Endothelial cell of umbilical vein (primary cell): ENCODE results near the gene STMN1. TPM values are rescaled to one million over a fixed set of nuclear protein-coding genes. Genes with fewer than 3 reads are reported as not detected.

Experiments used
- BruUV-seq: library from RNA; stranded (reverse); fragments of 400-500 nt; replicated peaks from 2 replicates; lab custom pipeline; 2021; lab: Mats Ljungman, UMichigan
- CTCF ChIA-PET: fragments of 300-600, 350-600 bp; sonication (Branson Sonifier 250); formaldehyde crosslinking; loops from one replicate; lab custom pipeline; 2021; ENCODE audit warnings: antibody characterized with exemption, inconsistent platforms; lab: Charles Lee
- POLR2A ChIA-PET: fragments of 300-600, 350-600 bp; sonication (Branson Sonifier 250); formaldehyde crosslinking; loops from one replicate; lab custom pipeline; 2021; ENCODE audit warnings: antibody characterized with exemption, inconsistent platforms; lab: Charles Lee
- DNase-seq: peaks from one replicate; pipeline ENCODE4 v3.0.0-alpha.2; 2011; ENCODE audit warnings: low read depth, low spot score
- FAIRE-seq: peaks from 2 replicates; lab custom pipeline; 2011; peaks lifted over from hg19 to GRCh38; lab: Jason Lieb, UNC
- H2AFZ ChIP-seq: 2 replicates; pipeline ENCODE4 v1.6.0; 2012; ENCODE audit warnings: low read depth, low read length, control low read depth, inconsistent platforms
- H3K27ac ChIP-seq: 2 replicates; pipeline ENCODE4 v1.5.1; 2011; ENCODE audit warnings: low read depth, mild to moderate bottlenecking, control low read depth, low read length, moderate library complexity; ENCODE audit not compliant: insufficient read depth
- H3K27me3 ChIP-seq, 2 experiments: 2 replicates each; pipeline versions ENCODE4 v1.6.0 to v1.6.1; 2011; ENCODE audit warnings: low read length in 2 of 2, mixed read lengths in 1 of 2; ENCODE audit not compliant: control insufficient read depth in 2 of 2, insufficient read depth in 2 of 2
- H3K36me3 ChIP-seq, 2 experiments: 2 replicates in 1 of 2; 3 replicates in 1 of 2; pipeline ENCODE4 v1.5.1; 2011; ENCODE audit warnings: low read length in 2 of 2, mild to moderate bottlenecking in 1 of 2, moderate library complexity in 1 of 2; ENCODE audit not compliant: control insufficient read depth in 2 of 2, insufficient read depth in 2 of 2; ENCODE audit errors: extremely low read depth in 1 of 2
- H3K4me1 ChIP-seq: 3 replicates; pipeline ENCODE4 v1.5.1; 2011; ENCODE audit warnings: mild to moderate bottlenecking, low read length; ENCODE audit not compliant: control insufficient read depth, insufficient read depth; ENCODE audit errors: extremely low read depth
- H3K4me2 ChIP-seq: 2 replicates; pipeline ENCODE4 v1.6.1; 2011; ENCODE audit warnings: low read length, control low read depth, mixed read lengths; ENCODE audit not compliant: insufficient read depth
- H3K4me3 ChIP-seq, 3 experiments: fragments of 200-600 bp in 1 of 3; sonication (generic), shearing (Covaris generic) in 1 of 3; replicated peaks in 1 of 3; 2 replicates each; pipeline ENCODE4 v1.5.1; 2011 to 2016; ENCODE audit warnings: control low read depth in 3 of 3, low read length in 3 of 3, mild to moderate bottlenecking in 2 of 3, inconsistent platforms in 1 of 3, low read depth in 1 of 3, moderate library complexity in 1 of 3; ENCODE audit not compliant: insufficient read depth in 1 of 3
- H3K79me2 ChIP-seq: 2 replicates; pipeline ENCODE4 v1.6.0; 2012; ENCODE audit warnings: low read length, inconsistent platforms; ENCODE audit not compliant: control insufficient read depth, insufficient read depth
- H3K9ac ChIP-seq: replicated peaks from 2 replicates; pipeline ENCODE3; 2011; ENCODE audit warnings: low read length, control low read depth; ENCODE audit not compliant: insufficient read depth; ENCODE audit errors: extremely low read depth
- H3K9me1 ChIP-seq: replicated peaks from 3 replicates; pipeline ENCODE4 v1.6.0; 2011; ENCODE audit warnings: mild to moderate bottlenecking, low read length; ENCODE audit not compliant: control insufficient read depth, insufficient read depth; ENCODE audit errors: extremely low read depth
- H3K9me3 ChIP-seq: replicated peaks from 2 replicates; pipeline ENCODE4 v1.5.1; 2012; ENCODE audit warnings: low read length, inconsistent platforms; ENCODE audit not compliant: control insufficient read depth, insufficient read depth
- H4K20me1 ChIP-seq: replicated peaks from 2 replicates; pipeline ENCODE3; 2011; ENCODE audit warnings: mild to moderate bottlenecking, low read length; ENCODE audit not compliant: control insufficient read depth, insufficient read depth; ENCODE audit errors: extremely low read depth
- EZH2 ChIP-seq: IDR thresholded peaks from 2 replicates; pipeline ENCODE4 v1.6.1; 2012; ENCODE audit warnings: borderline replicate concordance, low read depth, mild to moderate bottlenecking, moderate library complexity, low read length, inconsistent platforms; ENCODE audit not compliant: severe bottlenecking
- FOS ChIP-seq: IDR thresholded peaks from 2 replicates; pipeline ENCODE4 v1.6.1; 2011; ENCODE audit warnings: mild to moderate bottlenecking, low read length, moderate library complexity, borderline replicate concordance; ENCODE audit not compliant: insufficient read depth
- JUN ChIP-seq: IDR thresholded peaks from 2 replicates; pipeline ENCODE4 v1.6.1; 2011; ENCODE audit warnings: borderline replicate concordance, low read depth; ENCODE audit not compliant: insufficient read length, insufficient read depth
- MAX ChIP-seq: IDR thresholded peaks from 2 replicates; pipeline ENCODE4 v1.6.1; 2011; ENCODE audit not compliant: insufficient read depth, insufficient read length
- MYC ChIP-seq: IDR thresholded peaks from one replicate; pipeline ENCODE4 v1.6.1; 2011; ENCODE audit warnings: mild to moderate bottlenecking, low read depth, low read length
- POLR2A ChIP-seq: IDR thresholded peaks from 2 replicates; pipeline ENCODE4 v1.6.1; 2012; ENCODE audit warnings: low read depth, mild to moderate bottlenecking, control low read depth, low read length
- POLR2AphosphoS5 ChIP-seq: IDR thresholded peaks from 2 replicates; pipeline ENCODE4 v1.6.1; 2012; ENCODE audit warnings: low read depth, mild to moderate bottlenecking, control low read depth, low read length, moderate library complexity; ENCODE audit not compliant: insufficient read depth
- dilution Hi-C: fragments of 300-500 bp; cut with MboI; formaldehyde crosslinking; loops from one replicate; pipeline ENCODE4 v1.15.0; 2019; ENCODE audit warnings: low sequenced_read_pairs; ENCODE audit not compliant: extremely low pct_ligation_motif_present
- intact Hi-C: fragments of 100-400 bp; cut with micrococcal nuclease; formaldehyde crosslinking; loops from one replicate; pipeline ENCODE4 v1.10.0; 2022
- polyA plus RNA-seq, 4 experiments: library from polyadenylated mRNA; depleted of rRNA in 3 of 4; stranded (reverse) in 3 of 4; unstranded in 1 of 4; fragments of >200 nt; gene quantifications; 2 replicates each; pipeline versions ENCODE4 v1.2.1 to v1.2.3, GENCODE V29; 2011 to 2012; ENCODE audit warnings: missing spikeins in 1 of 4
- total RNA-seq: library from RNA; stranded (reverse); gene quantifications from 2 replicates; pipeline ENCODE4 v1.2.3, GENCODE V29; 2021
- TF ChIP-seq, protein P1 (sequence below), 2 donors: IDR thresholded peaks; 1 replicate in 1 of 2; 2 replicates in 1 of 2; pipeline ENCODE4 v1.5.1; 2011; ENCODE audit warnings: low read length in 2 of 2, mild to moderate bottlenecking in 2 of 2, moderate library complexity in 2 of 2, control low read depth in 1 of 2, inconsistent platforms in 1 of 2, low read depth in 1 of 2; ENCODE audit not compliant: insufficient read depth in 1 of 2; ENCODE audit errors: extremely low read depth in 1 of 2

STMN1 gene
- total and polyA plus RNA-seq, 2 donors (not counting 3 experiments of a cell fraction or from before 2014, with no cell fraction given): 102 to 503 TPM

GRCh38 chr1:25948641-25949040 is 42.4 kb upstream of the STMN1 start:
- H3K9ac ChIP-seq: no peak overlapping the region
- CTCF ChIA-PET: interaction anchor here (0.6 to 1.3 kb wide), 2 partner anchors 9 to 53 kb away, joined by 3 to 6 read pairs; no protein-coding TSS in a partner anchor
- H4K20me1 ChIP-seq: no peaks in the 10 kb centered on the region

More at GRCh38 chr1:25948641-25949040, 42.4 kb upstream of the STMN1 start:
- BruUV-seq: no TSS peak
- dilution Hi-C loops: no loop called here
- Histone ChIP-seq H3K27ac (no peak overlapping the region), H3K4me3 (no peak overlapping the region), H3K9me3 (no peaks in the 10 kb centered on the region), H3K27me3 (no peaks in the 10 kb centered on the region), H2AFZ (no peak overlapping the region), H3K79me2 (no peaks in the 10 kb centered on the region), H3K4me2 (no peak overlapping the region), H3K36me3 (no peaks in the 10 kb centered on the region), H3K9me1 (no peaks in the 10 kb centered on the region), H3K4me1 (no peaks in the 10 kb centered on the region)
- no peak for FAIRE-seq
- intact Hi-C loops: no loop called here
- DNase-seq: no peak
- POLR2A ChIA-PET: no interaction called here
- TF ChIP-seq MAX (no peak), MYC (no peak), EZH2 (no peak), JUN (no peak), FOS (no peak), POLR2AphosphoS5 (no peak), POLR2A (no peak)
- TF ChIP-seq, protein P1, sequence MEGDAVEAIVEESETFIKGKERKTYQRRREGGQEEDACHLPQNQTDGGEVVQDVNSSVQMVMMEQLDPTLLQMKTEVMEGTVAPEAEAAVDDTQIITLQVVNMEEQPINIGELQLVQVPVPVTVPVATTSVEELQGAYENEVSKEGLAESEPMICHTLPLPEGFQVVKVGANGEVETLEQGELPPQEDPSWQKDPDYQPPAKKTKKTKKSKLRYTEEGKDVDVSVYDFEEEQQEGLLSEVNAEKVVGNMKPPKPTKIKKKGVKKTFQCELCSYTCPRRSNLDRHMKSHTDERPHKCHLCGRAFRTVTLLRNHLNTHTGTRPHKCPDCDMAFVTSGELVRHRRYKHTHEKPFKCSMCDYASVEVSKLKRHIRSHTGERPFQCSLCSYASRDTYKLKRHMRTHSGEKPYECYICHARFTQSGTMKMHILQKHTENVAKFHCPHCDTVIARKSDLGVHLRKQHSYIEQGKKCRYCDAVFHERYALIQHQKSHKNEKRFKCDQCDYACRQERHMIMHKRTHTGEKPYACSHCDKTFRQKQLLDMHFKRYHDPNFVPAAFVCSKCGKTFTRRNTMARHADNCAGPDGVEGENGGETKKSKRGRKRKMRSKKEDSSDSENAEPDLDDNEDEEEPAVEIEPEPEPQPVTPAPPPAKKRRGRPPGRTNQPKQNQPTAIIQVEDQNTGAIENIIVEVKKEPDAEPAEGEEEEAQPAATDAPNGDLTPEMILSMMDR (IDR thresholded peaks at IDR 0.05; ENCODE audit: extremely low read depth in 1 of 2, insufficient read depth in 1 of 2, low read depth in 1 of 2, low read length in 2 of 2): no peak
